ENCODE results near the gene SDC4.

Gene SDC4

DNA sequence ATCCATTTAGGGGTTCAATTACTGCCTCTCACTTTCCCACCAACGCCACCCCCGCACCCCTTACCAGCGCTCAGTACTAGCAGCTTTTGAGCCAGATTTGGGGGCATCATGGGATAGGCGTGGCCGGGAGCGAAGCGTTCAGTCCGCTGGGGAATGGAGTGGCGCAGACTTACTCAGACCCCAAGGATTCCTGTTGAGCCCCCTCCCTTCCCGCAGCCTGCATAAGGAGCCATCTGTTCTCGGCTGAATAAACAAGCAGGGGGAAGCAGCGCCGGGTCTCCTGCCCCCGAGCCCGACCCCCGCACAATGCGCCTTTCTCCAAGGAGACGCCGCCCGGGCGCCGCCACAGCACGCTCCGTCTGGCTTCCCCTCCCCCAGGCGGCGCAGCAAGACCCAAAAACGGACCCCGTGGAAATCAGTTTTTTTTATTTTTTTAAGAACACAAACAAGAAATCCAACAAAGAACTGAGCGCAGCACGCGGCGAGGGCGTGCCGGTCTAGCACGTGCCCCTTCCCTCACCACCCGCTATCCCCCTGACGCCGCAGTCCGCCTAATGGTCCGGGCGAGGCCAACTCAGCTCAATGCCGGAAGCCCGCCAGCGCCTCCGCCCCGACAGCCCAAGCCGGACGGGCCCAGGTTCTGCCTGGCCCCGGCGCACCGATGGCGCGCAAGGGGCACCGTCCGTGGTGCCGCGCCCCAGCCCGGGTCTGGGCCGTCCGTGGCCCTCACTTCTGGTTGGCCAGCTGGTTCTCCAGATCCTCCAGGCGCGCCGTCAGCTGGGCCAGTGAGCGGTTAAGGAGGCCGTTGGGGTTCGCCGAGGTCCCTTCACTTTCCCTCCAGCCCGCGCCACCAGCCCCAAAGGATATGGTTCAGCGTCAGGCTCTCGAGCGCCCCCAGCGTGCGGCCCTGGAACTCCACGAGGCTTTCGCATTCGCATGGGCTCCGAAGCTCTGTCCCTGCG is 54.9 kb downstream of the SDC4 start:
- DNase-seq: peak; percentile 89

- DNase-seq: no peak
Observed at GRCh38 chr20:45292343-45292742, 55.9 kb downstream of the SDC4 start.

DNA sequence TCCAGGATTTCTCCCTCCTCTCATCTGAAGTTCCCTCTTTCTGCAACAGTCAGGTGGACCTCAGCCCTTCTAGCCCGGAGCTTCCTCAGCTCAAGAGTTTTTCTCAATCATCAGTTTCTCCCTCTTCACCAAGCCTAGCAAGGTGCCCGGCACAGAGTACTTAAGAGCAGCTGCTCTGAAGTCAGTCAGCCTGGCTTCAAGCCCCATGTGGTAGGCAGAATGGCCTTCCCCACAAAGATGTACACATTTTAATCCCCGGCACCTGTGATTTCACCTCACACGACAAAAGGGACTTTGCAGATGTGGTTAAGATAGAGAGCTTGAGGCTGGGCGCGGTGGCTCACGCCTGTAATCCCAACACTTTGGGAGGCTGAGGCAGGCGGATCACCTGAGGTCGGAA is 56.7 kb downstream of the SDC4 start:
- no peak for DNase-seq

DNA sequence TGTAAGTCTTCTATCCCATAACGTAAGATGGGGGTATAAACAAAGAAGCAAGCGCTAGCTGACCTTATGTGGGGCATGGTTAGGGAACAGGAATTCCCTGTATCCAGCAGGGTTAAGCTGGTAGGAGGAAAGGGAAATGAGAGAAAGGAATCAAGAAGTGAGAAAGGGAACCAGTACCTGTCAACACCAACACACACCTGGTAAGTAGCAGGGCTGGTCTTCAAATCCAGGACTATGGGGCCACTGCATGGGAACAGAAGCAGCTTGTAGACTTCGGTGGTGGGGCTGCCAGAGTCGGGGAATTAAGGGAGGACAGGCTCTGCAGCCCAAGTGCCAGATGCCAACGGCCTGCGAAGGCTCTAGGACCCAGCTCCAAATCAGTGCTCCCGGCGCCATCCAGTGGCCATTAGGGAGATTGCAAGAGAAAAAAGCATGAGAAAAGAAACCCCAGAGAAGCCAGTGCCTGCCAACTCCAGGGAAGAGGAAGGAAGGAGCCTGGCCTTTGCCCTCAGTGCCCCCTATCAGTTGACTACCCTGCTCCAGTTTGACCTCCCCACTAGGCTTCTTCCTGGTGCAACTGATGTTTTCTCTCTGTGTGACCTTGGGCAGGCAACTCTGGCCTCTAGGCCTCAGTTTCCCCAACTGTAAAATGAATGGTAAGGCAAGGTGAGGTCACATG is 57.4 kb downstream of the SDC4 start:
- peak; percentile 71 for DNase-seq

- no peak for DNase-seq
Observed at GRCh38 chr20:45289942-45290676, 58.1 kb downstream of the SDC4 start.

DNA sequence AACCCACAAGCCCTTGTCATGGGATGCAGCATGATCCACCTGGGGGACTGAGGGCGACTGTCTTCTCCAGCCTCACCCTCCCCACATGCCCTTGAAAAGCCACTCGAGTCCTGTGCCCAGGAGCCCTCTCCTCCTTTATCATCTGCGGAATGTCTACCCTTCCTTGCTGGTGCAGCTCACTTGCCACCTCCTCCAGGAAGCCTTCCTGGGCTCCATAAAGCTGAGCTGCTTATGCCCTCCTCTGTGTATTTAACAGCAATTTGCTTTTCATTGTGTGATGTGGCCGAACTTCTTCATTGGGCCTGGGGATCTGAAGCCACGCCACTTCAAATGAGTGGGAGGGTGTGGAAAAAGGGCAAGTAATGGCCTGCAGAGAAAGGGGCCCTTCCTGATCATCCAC is 59.4 kb downstream of the SDC4 start:
- DNase-seq: no peak

DNA sequence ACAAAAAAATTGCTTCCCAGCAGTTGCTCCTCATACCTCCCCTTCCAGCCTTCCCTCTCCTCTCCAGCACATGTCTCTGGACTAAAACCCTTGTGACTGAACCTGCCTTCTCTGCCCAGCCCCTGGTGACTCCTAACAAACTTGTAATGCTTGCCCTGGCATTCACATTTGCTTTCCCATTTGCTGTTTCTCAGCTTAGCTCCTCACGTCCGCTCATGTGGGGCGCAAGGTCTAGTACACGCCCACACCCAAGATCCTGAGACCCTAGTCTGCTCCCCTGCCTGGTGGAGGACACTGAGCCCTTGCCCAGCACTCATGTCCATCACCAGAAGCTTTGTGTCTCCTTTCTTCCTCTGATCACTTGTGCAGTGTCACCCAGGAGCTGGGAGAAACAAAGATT is 59.8 kb downstream of the SDC4 start:
- no peak for DNase-seq

DNA sequence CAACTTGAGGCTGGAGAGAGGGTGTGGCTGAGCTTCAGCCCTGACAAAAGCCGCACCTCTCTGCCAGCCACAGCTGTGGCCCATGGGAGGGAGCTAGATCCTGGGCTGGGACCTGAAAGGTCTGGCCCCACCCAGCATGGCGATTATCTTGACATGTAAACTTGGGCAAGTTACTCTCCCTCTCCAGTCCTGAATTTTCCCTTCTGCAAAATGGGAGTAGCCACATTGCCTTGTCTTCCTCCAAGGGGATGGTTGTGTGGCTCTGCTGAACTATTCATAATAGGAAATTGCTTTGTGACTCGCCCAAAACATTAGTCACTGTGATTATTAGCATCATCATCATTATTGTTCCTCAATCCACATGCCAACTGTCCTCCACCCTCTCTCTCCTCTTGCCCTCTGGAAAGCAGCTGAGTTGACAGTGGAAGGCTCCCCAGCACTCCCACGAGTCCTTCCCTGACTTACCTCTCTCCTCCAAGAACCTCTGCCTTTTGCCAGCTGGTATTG is 64.6 kb downstream of the SDC4 start:
- DNase-seq: no peak

DNA sequence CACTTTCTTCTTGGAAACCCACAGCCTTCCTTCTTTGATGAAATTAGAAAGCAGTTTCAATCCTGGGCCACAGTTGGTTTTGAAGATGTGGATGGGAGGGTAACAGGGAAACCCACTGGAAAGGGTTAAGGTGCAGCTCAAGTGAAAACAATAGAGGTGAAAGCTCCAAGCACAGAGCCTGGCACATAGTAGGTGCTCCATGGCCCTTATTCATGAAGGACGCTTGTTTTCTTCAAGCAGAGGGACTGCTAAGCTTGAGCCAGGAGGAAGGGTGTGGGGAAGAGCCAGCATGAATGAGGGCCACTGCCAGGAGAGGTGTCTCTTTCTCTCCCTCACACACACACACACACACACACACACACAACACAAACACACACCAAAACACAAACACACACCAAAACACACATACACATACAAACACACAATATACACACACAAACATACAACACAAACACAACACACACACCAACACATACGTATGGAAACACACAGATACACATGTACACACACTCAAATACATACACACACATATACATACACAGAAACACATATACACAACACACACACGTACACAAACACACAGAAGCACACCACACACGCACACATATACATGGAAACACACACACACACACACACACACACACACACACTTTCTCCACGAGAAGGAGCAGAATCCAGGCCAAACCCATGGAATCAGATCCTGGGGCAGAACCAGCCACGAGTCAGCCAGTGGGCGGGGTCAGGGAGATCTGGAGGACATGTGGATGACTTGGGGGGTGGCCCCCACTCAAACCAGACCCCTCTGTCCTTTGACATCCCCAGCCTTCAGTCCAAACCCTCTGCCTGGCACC is 65.3 kb downstream of the SDC4 start:
- DNase-seq: no peak

GRCh38 chr20:45279992-45280391 is 68.2 kb downstream of the SDC4 start:
- no peak for DNase-seq

- DNase-seq: no peak
Observed at GRCh38 chr20:45275338-45275737, 72.9 kb downstream of the SDC4 start.
